ENCODE results near the gene PCDHGB4.
"Not testable (repeated sequence)": the region's sequence is repeated elsewhere in the genome, so short reads cannot be mapped to it uniquely, and the experiment has no call there.

PCDHGB4 gene

GRCh38 chr5:141402553-141403243 is 15.2 kb downstream of the PCDHGB4 start, which contains the start of gene PCDHGA9:
PCDHGA9 (plus strand) TSS chr5:141402778; CDS start chr5:141402953, 175 bp downstream.
- DNase-seq, result no peak

- DNase-seq, result no peak
These were observed 15.9 kb downstream of the PCDHGB4 start for GRCh38 chr5:141403387-141403786.

- peak; percentile 74 for DNase-seq
These were observed 20.4 kb downstream of the PCDHGB4 start, which contains the start of gene PCDHGB6 for GRCh38 chr5:141407790-141408505. PCDHGB6 (plus strand) TSS chr5:141408021; CDS start chr5:141408203, 182 bp downstream.

GRCh38 chr5:141409598-141410306 is 22.3 kb downstream of the PCDHGB4 start:
- DNase-seq, result no peak

GRCh38 chr5:141411575-141411974 is 24.1 kb downstream of the PCDHGB4 start:
- DNase-seq, result no peak

- peak; percentile 83 for DNase-seq
These were observed 25.5 kb downstream of the PCDHGB4 start, which contains the start of gene PCDHGA10 for GRCh38 chr5:141412854-141413539. PCDHGA10 (plus strand) TSS chr5:141412987; CDS start chr5:141413176, 189 bp downstream.

- no peak for DNase-seq
These were observed 26.1 kb downstream of the PCDHGB4 start for GRCh38 chr5:141413540-141414069.

- DNase-seq, result not testable (repeated sequence)
These were observed 27.2 kb downstream of the PCDHGB4 start for GRCh38 chr5:141414548-141415274.

- not testable (repeated sequence) for DNase-seq
These were observed 27.7 kb downstream of the PCDHGB4 start for GRCh38 chr5:141415275-141415618.

GRCh38 chr5:141417494-141418172 is 30.1 kb downstream of the PCDHGB4 start, which contains the start of gene PCDHGB7:
PCDHGB7 (plus strand) TSS chr5:141417677; CDS start chr5:141417860, 183 bp downstream.
- DNase-seq, result peak; percentile 80

GRCh38 chr5:141419074-141419880 is 31.8 kb downstream of the PCDHGB4 start:
- DNase-seq, result no peak

GRCh38 chr5:141420855-141421488 is 33.5 kb downstream of the PCDHGB4 start, which contains the start of gene PCDHGA11:
PCDHGA11 (plus strand) TSS chr5:141421051; CDS start chr5:141421228, 177 bp downstream.
- DNase-seq, result no peak

- no peak for DNase-seq
These were observed 34.0 kb downstream of the PCDHGB4 start for GRCh38 chr5:141421489-141421855.

- DNase-seq, result no peak
These were observed 35.3 kb downstream of the PCDHGB4 start for GRCh38 chr5:141422742-141423291.

GRCh38 chr5:141427783-141428426 is 40.4 kb downstream of the PCDHGB4 start:
- DNase-seq, result no peak

GRCh38 chr5:141430332-141431113 is 43.0 kb downstream of the PCDHGB4 start, which contains the start of gene PCDHGA12:
PCDHGA12 (plus strand) TSS chr5:141430507; CDS start chr5:141430760, 253 bp downstream.
- DNase-seq, result no peak

GRCh38 chr5:141431286-141431685 is 43.8 kb downstream of the PCDHGB4 start:
- DNase-seq, result no peak

- not testable (repeated sequence) for DNase-seq
These were observed 44.8 kb downstream of the PCDHGB4 start for GRCh38 chr5:141432308-141432707.

Data from activated effector memory CD4-positive, alpha-beta T cell treated with anti-CD3 and anti-CD28 coated beads, Interleukin-2, amount 50 U/mL, for 16 hours (primary cell).